ENCODE results near the gene AGBL4.

Gene AGBL4

GRCh38 chr1:48563021-48563420, 1460.7 kb downstream of the AGBL4 start:
- DNase-seq (ENCODE audit: low read depth), result no peak
- no peak for TF ChIP-seq CTCF (IDR thresholded peaks at IDR 0.05; ENCODE audit: low read length, missing control alignments)
- no peak overlapping the region for H3K4me3 ChIP-seq (replicated peaks; ENCODE audit: low read depth, low read length)

GRCh38 chr1:48561444-48561843, 1462.3 kb downstream of the AGBL4 start:
- TF ChIP-seq CTCF (IDR thresholded peaks at IDR 0.05; ENCODE audit: low read length, missing control alignments), result no peak
- no peak for DNase-seq (ENCODE audit: low read depth)
- H3K4me3 ChIP-seq (replicated peaks; ENCODE audit: low read depth, low read length), result no peak overlapping the region

GRCh38 chr1:48560577-48560976, 1463.2 kb downstream of the AGBL4 start:
- no peak for TF ChIP-seq CTCF (IDR thresholded peaks at IDR 0.05; ENCODE audit: low read length, missing control alignments)
- H3K4me3 ChIP-seq (replicated peaks; ENCODE audit: low read depth, low read length), result no peak overlapping the region
- no peak for DNase-seq (ENCODE audit: low read depth)

- DNase-seq (ENCODE audit: low read depth), result no peak
- no peak overlapping the region for H3K4me3 ChIP-seq (replicated peaks; ENCODE audit: low read depth, low read length)
- no peak for TF ChIP-seq CTCF (IDR thresholded peaks at IDR 0.05; ENCODE audit: low read length, missing control alignments)
These were observed 1463.6 kb downstream of the AGBL4 start for GRCh38 chr1:48560116-48560515.

- no peak for DNase-seq (ENCODE audit: low read depth)
- no peak for TF ChIP-seq CTCF (IDR thresholded peaks at IDR 0.05; ENCODE audit: low read length, missing control alignments)
- no peak overlapping the region for H3K4me3 ChIP-seq (replicated peaks; ENCODE audit: low read depth, low read length)
These were observed 1465.4 kb downstream of the AGBL4 start for GRCh38 chr1:48558366-48558765.

GRCh38 chr1:48556186-48556850, 1467.4 kb downstream of the AGBL4 start:
- no peak for TF ChIP-seq CTCF (IDR thresholded peaks at IDR 0.05; ENCODE audit: low read length, missing control alignments)
- peak; percentile 1 for DNase-seq (ENCODE audit: low read depth)
- no peak overlapping the region for H3K4me3 ChIP-seq (replicated peaks; ENCODE audit: low read depth, low read length)

GRCh38 chr1:48555271-48555670, 1468.5 kb downstream of the AGBL4 start:
- TF ChIP-seq CTCF (IDR thresholded peaks at IDR 0.05; ENCODE audit: low read length, missing control alignments), result no peak
- DNase-seq (ENCODE audit: low read depth), result no peak
- no peak overlapping the region for H3K4me3 ChIP-seq (replicated peaks; ENCODE audit: low read depth, low read length)
